HEK293 (cell line): Measurements from ENCODE around the gene ARHGAP15.

Experiments used
- CTCF ChIA-PET: fragments of 350-600 bp; formaldehyde crosslinking; extraction: SDS; loops from one replicate; lab custom pipeline; 2021; ENCODE audit warnings: antibody characterized with exemption; lab: Yijun Ruan, JAX
- POLR2A ChIA-PET: fragments of 300-600 bp; formaldehyde crosslinking; extraction: SDS; loops from one replicate; lab custom pipeline; 2020; ENCODE audit warnings: antibody characterized with exemption, inconsistent platforms; lab: Yijun Ruan, JAX
- H3K27ac ChIP-seq: fragments of 200-500 bp; sonication (Bioruptor generic); 2 replicates; pipeline ENCODE4 v1.5.1; 2014; ENCODE audit warnings: low read depth, low read length, control low read depth, inconsistent platforms; ENCODE audit errors: extremely low read depth
- H3K36me3 ChIP-seq, 2 experiments: fragments of 200-500 bp in 1 of 2; sonication (Bioruptor generic) in 1 of 2; 1 replicate in 1 of 2; 2 replicates in 1 of 2; pipeline ENCODE4 v1.5.1; 2014 to 2017; ENCODE audit warnings: inconsistent platforms in 2 of 2, low read length in 2 of 2; ENCODE audit not compliant: control insufficient read depth in 2 of 2, insufficient read depth in 1 of 2
- H3K4me1 ChIP-seq: fragments of 200-500 bp; sonication (Bioruptor generic); 2 replicates; pipeline ENCODE4 v1.5.1; 2014; ENCODE audit warnings: mild to moderate bottlenecking, low read length, inconsistent platforms; ENCODE audit not compliant: control insufficient read depth, insufficient read depth
- H3K4me3 ChIP-seq: 2 replicates; pipeline ENCODE4 v1.5.1; 2011; ENCODE audit warnings: low read depth, mild to moderate bottlenecking, control low read depth, low read length, moderate library complexity
- H3K9me3 ChIP-seq: fragments of 200-500 bp; sonication (Bioruptor generic); 2 replicates; pipeline ENCODE4 v1.5.1; 2014; ENCODE audit warnings: low read depth, low read length, inconsistent platforms; ENCODE audit not compliant: control insufficient read depth, insufficient read depth
- KLF7 ChIP-seq: fragments of 450-650 bp; formaldehyde crosslinking; IDR thresholded peaks from 2 replicates; pipeline ENCODE4 v1.5.1; 2016; ENCODE audit warnings: missing biosample characterization, missing genetic modification characterization, borderline replicate concordance
- ZBTB7A ChIP-seq: fragments of 450-650 bp; formaldehyde crosslinking; IDR thresholded peaks from 2 replicates; pipeline ENCODE4 v1.5.1; 2016; ENCODE audit warnings: low read depth, missing biosample characterization, missing genetic modification characterization
- ZFHX2 ChIP-seq: fragments of 450-650 bp; formaldehyde crosslinking; conservative IDR thresholded peaks from 2 replicates; pipeline ENCODE4 v1.5.1; 2016; ENCODE audit warnings: missing biosample characterization, missing genetic modification characterization
- ZNF146 ChIP-seq: fragments of 450-650 bp; formaldehyde crosslinking; IDR thresholded peaks from 2 replicates; pipeline ENCODE4 v1.5.1; 2016; ENCODE audit warnings: missing biosample characterization, missing genetic modification characterization
- ZNF184 ChIP-seq: fragments of 450-650 bp; IDR thresholded peaks from 2 replicates; pipeline ENCODE4 v1.5.1; 2018; ENCODE audit warnings: missing biosample characterization, mild to moderate bottlenecking, missing genetic modification characterization
- ZNF292 ChIP-seq: fragments of 450-650 bp; formaldehyde crosslinking; IDR thresholded peaks from 2 replicates; pipeline ENCODE4 v1.5.1; 2016; ENCODE audit warnings: low read depth, missing biosample characterization, missing genetic modification characterization, borderline replicate concordance
- ZNF544 ChIP-seq: fragments of 450-650 bp; formaldehyde crosslinking; IDR thresholded peaks from 2 replicates; pipeline ENCODE4 v1.5.0; 2017; ENCODE audit warnings: missing biosample characterization, missing genetic modification characterization
- ZNF600 ChIP-seq: fragments of 450-650 bp; formaldehyde crosslinking; IDR thresholded peaks from 2 replicates; pipeline ENCODE4 v1.5.1; 2016; ENCODE audit warnings: missing biosample characterization, missing genetic modification characterization
- ZNF660 ChIP-seq: fragments of 450-650 bp; IDR thresholded peaks from 2 replicates; pipeline ENCODE4 v1.5.1; 2018; ENCODE audit warnings: missing biosample characterization, mild to moderate bottlenecking, missing genetic modification characterization
- ZSCAN16 ChIP-seq: fragments of 450-650 bp; formaldehyde crosslinking; IDR thresholded peaks from 2 replicates; pipeline ENCODE4 v1.5.1; 2016; ENCODE audit warnings: missing biosample characterization, missing genetic modification characterization
- ZSCAN30 ChIP-seq: fragments of 450-650 bp; IDR thresholded peaks from 2 replicates; pipeline ENCODE4 v1.5.1; 2018; ENCODE audit warnings: missing biosample characterization, mild to moderate bottlenecking, missing genetic modification characterization, moderate library complexity
- TF ChIP-seq, protein P1 (sequence below): fragments of 450-650 bp; formaldehyde crosslinking; IDR thresholded peaks from 2 replicates; pipeline ENCODE4 v1.5.1; 2016; ENCODE audit warnings: missing biosample characterization, missing genetic modification characterization, low read depth
- TF ChIP-seq, protein P2 (sequence below): fragments of 450-650 bp; formaldehyde crosslinking; IDR thresholded peaks from 2 replicates; pipeline ENCODE4 v1.5.0; 2017; ENCODE audit warnings: missing biosample characterization, missing genetic modification characterization, borderline replicate concordance
- TF ChIP-seq, protein P3 (sequence below): fragments of 450-650 bp; formaldehyde crosslinking; IDR thresholded peaks from 2 replicates; pipeline ENCODE4 v1.5.1; 2016; ENCODE audit warnings: missing biosample characterization, missing genetic modification characterization
- TF ChIP-seq, protein P4 (sequence below): fragments of 450-650 bp; formaldehyde crosslinking; IDR thresholded peaks from 2 replicates; pipeline ENCODE4 v1.5.1; 2017; ENCODE audit warnings: missing biosample characterization, missing genetic modification characterization
- TF ChIP-seq, protein P5 (sequence below): fragments of 450-650 bp; formaldehyde crosslinking; IDR thresholded peaks from 2 replicates; pipeline ENCODE4 v1.5.1; 2016; ENCODE audit warnings: missing biosample characterization, missing genetic modification characterization

ARHGAP15 gene

DNA sequence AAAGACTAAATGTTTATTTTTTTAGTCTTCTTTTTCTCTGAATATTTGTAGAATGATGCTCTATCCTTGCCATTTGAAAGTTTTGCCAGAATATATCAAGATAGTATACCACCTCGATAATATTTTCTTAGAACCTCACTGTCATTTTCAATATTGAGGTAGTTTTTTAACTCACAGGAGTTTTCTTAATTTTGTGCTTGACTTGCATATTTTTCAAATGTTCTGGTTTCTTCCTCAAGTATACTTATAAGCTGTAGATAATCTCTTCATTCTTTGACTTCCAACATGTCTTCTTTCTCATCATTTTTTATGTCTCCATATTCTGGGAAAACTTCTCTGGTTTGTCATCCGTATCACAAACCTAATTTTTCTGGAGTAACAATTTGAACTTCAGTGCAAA, 559.6 kb downstream of the ARHGAP15 start:
- TF ChIP-seq ZFHX2 (no peak), ZNF600 (no peak), ZSCAN16 (no peak), ZNF292 (no peak), ZNF146 (tag by site-specific recombination) (no peak), ZBTB7A (tag by site-specific recombination) (no peak), ZNF184 (tag by site-specific recombination) (no peak), ZSCAN30 (tag by site-specific recombination) (no peak), ZNF660 (tag by site-specific recombination) (no peak), ZNF544 (no peak), KLF7 (tag by site-specific recombination) (no peak)
- TF ChIP-seq, protein P1, sequence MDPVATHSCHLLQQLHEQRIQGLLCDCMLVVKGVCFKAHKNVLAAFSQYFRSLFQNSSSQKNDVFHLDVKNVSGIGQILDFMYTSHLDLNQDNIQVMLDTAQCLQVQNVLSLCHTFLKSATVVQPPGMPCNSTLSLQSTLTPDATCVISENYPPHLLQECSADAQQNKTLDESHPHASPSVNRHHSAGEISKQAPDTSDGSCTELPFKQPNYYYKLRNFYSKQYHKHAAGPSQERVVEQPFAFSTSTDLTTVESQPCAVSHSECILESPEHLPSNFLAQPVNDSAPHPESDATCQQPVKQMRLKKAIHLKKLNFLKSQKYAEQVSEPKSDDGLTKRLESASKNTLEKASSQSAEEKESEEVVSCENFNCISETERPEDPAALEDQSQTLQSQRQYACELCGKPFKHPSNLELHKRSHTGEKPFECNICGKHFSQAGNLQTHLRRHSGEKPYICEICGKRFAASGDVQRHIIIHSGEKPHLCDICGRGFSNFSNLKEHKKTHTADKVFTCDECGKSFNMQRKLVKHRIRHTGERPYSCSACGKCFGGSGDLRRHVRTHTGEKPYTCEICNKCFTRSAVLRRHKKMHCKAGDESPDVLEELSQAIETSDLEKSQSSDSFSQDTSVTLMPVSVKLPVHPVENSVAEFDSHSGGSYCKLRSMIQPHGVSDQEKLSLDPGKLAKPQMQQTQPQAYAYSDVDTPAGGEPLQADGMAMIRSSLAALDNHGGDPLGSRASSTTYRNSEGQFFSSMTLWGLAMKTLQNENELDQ (tag by site-specific recombination): no peak
- TF ChIP-seq, protein P2, sequence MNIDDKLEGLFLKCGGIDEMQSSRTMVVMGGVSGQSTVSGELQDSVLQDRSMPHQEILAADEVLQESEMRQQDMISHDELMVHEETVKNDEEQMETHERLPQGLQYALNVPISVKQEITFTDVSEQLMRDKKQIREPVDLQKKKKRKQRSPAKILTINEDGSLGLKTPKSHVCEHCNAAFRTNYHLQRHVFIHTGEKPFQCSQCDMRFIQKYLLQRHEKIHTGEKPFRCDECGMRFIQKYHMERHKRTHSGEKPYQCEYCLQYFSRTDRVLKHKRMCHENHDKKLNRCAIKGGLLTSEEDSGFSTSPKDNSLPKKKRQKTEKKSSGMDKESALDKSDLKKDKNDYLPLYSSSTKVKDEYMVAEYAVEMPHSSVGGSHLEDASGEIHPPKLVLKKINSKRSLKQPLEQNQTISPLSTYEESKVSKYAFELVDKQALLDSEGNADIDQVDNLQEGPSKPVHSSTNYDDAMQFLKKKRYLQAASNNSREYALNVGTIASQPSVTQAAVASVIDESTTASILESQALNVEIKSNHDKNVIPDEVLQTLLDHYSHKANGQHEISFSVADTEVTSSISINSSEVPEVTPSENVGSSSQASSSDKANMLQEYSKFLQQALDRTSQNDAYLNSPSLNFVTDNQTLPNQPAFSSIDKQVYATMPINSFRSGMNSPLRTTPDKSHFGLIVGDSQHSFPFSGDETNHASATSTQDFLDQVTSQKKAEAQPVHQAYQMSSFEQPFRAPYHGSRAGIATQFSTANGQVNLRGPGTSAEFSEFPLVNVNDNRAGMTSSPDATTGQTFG: no peak
- TF ChIP-seq, protein P3, sequence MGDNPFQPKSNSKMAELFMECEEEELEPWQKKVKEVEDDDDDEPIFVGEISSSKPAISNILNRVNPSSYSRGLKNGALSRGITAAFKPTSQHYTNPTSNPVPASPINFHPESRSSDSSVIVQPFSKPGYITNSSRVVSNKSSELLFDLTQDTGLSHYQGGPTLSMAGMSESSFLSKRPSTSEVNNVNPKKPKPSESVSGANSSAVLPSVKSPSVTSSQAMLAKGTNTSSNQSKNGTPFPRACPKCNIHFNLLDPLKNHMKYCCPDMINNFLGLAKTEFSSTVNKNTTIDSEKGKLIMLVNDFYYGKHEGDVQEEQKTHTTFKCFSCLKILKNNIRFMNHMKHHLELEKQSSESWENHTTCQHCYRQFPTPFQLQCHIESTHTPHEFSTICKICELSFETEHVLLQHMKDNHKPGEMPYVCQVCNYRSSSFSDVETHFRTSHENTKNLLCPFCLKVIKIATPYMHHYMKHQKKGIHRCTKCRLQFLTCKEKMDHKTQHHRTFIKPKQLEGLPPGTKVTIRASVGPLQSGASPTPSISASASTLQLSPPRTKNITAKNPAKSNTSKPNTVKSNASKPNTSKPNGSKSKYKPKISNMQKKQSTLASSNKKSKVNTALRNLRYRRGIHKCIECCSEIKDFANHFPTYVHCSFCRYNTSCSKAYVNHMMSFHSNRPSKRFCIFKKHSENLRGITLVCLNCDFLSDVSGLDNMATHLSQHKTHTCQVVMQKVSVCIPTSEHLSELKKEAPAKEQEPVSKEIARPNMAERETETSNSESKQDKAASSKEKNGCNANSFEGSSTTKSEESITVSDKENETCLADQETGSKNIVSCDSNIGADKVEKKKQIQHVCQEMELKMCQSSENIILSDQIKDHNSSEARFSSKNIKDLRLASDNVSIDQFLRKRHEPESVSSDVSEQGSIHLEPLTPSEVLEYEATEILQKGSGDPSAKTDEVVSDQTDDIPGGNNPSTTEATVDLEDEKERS: no peak
- TF ChIP-seq, protein P4, sequence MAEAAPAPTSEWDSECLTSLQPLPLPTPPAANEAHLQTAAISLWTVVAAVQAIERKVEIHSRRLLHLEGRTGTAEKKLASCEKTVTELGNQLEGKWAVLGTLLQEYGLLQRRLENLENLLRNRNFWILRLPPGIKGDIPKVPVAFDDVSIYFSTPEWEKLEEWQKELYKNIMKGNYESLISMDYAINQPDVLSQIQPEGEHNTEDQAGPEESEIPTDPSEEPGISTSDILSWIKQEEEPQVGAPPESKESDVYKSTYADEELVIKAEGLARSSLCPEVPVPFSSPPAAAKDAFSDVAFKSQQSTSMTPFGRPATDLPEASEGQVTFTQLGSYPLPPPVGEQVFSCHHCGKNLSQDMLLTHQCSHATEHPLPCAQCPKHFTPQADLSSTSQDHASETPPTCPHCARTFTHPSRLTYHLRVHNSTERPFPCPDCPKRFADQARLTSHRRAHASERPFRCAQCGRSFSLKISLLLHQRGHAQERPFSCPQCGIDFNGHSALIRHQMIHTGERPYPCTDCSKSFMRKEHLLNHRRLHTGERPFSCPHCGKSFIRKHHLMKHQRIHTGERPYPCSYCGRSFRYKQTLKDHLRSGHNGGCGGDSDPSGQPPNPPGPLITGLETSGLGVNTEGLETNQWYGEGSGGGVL (tag by site-specific recombination): no peak
- TF ChIP-seq, protein P5, sequence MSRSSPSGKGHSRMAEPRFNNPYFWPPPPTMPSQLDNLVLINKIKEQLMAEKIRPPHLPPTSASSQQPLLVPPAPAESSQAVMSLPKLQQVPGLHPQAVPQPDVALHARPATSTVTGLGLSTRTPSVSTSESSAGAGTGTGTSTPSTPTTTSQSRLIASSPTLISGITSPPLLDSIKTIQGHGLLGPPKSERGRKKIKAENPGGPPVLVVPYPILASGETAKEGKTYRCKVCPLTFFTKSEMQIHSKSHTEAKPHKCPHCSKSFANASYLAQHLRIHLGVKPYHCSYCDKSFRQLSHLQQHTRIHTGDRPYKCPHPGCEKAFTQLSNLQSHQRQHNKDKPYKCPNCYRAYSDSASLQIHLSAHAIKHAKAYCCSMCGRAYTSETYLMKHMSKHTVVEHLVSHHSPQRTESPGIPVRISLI: no peak

More for the DNA sequence above, 559.6 kb downstream of the ARHGAP15 start:
- CTCF ChIA-PET: interaction anchor here (0.6 kb wide), 1 partner anchor 397 kb away, joined by 3 read pairs; no protein-coding TSS in a partner anchor
- H3K27ac ChIP-seq: no peak overlapping the region
- H3K36me3 ChIP-seq: no peaks in the 10 kb centered on the region
- H3K4me3 ChIP-seq: no peak overlapping the region
- H3K9me3 ChIP-seq: no peaks in the 10 kb centered on the region
- H3K4me1 ChIP-seq: no peaks in the 10 kb centered on the region
- POLR2A ChIA-PET: no interaction called here
